Right forelimb (tissue), 1 donor: ENCODE measurements around the gene MAST4.

Source experiments
- DNase-seq: peaks from one replicate; pipeline ENCODE4 v3.0.0-alpha.2; 2018

The MAST4 gene

GRCh38 chr5:66927140-66927539 is 330.9 kb downstream of the MAST4 start:
- DNase-seq, result no peak

- DNase-seq, result no peak
These were observed 333.1 kb downstream of the MAST4 start for GRCh38 chr5:66929281-66929680.

GRCh38 chr5:66929995-66930394 is 333.8 kb downstream of the MAST4 start:
- no peak for DNase-seq

- DNase-seq, result no peak
These were observed 335.5 kb downstream of the MAST4 start for GRCh38 chr5:66931651-66932050.

GRCh38 chr5:66932457-66932856 is 336.3 kb downstream of the MAST4 start:
- DNase-seq, result no peak

- DNase-seq, result no peak
These were observed 336.9 kb downstream of the MAST4 start for GRCh38 chr5:66933066-66933465.

GRCh38 chr5:66939094-66939493 is 342.9 kb downstream of the MAST4 start:
- no peak for DNase-seq

GRCh38 chr5:66945389-66946349 is 349.5 kb downstream of the MAST4 start:
- DNase-seq, result no peak

GRCh38 chr5:66947458-66947857 is 351.3 kb downstream of the MAST4 start:
- DNase-seq, result no peak

- DNase-seq, result no peak
These were observed 352.9 kb downstream of the MAST4 start for GRCh38 chr5:66949066-66949465.

- DNase-seq, result no peak
These were observed 356.0 kb downstream of the MAST4 start for GRCh38 chr5:66952153-66952552.

GRCh38 chr5:66956439-66956838 is 360.2 kb downstream of the MAST4 start:
- no peak for DNase-seq

GRCh38 chr5:66958201-66958979 is 362.2 kb downstream of the MAST4 start:
- no peak for DNase-seq

GRCh38 chr5:66958980-66959641 is 362.9 kb downstream of the MAST4 start:
- DNase-seq, result peak; percentile 65

GRCh38 chr5:66959653-66960052 is 363.5 kb downstream of the MAST4 start:
- DNase-seq, result no peak

GRCh38 chr5:66960369-66961137 is 364.4 kb downstream of the MAST4 start:
- no peak for DNase-seq

- DNase-seq, result no peak
These were observed 367.4 kb downstream of the MAST4 start for GRCh38 chr5:66963559-66963971.

GRCh38 chr5:66966439-66966838 is 370.2 kb downstream of the MAST4 start:
- no peak for DNase-seq

GRCh38 chr5:66967102-66967501 is 370.9 kb downstream of the MAST4 start:
- no peak for DNase-seq

- DNase-seq, result no peak
These were observed 371.7 kb downstream of the MAST4 start for GRCh38 chr5:66967826-66968262.

GRCh38 chr5:66969484-66969883 is 373.3 kb downstream of the MAST4 start:
- no peak for DNase-seq

- DNase-seq, result no peak
These were observed 373.8 kb downstream of the MAST4 start for GRCh38 chr5:66969963-66970362.
